Aorta (tissue), 5 donors: ENCODE data around the gene ABLIM2. TPM values are rescaled to one million over a fixed set of nuclear protein-coding genes. Genes with fewer than 3 reads are reported as not detected.
"Not testable (repeated sequence)": the region's sequence is repeated elsewhere in the genome, so short reads cannot be mapped to it uniquely, and the experiment has no call there.

Source experiments
- ATAC-seq: fragments of 200-7000 bp; cut with Tn5 transposase; one replicate; pipeline ENCODE4 v1.9.1; 2022; ENCODE audit warnings: moderate library complexity; ENCODE audit not compliant: low FRiP score
- DNase-seq, 2 donors: peaks; one replicate each; pipeline ENCODE4 v3.0.0-alpha.2; 2020
- H3K27ac ChIP-seq, 2 donors: one replicate each; pipeline ENCODE4 v1.5.1; 2013; ENCODE audit warnings: low read length in 2 of 2, mild to moderate bottlenecking in 2 of 2, moderate library complexity in 2 of 2, control low read depth in 1 of 2, inconsistent platforms in 1 of 2, low read depth in 1 of 2
- H3K27me3 ChIP-seq, 2 donors: one replicate each; pipeline ENCODE4 v1.6.1; 2013; ENCODE audit warnings: control low read depth in 1 of 2, low read length in 1 of 2, mild to moderate bottlenecking in 1 of 2, moderate library complexity in 1 of 2; ENCODE audit not compliant: insufficient read depth in 2 of 2, control insufficient read depth in 1 of 2
- H3K36me3 ChIP-seq, 2 donors: one replicate each; pipeline ENCODE4 v1.6.1; 2013; ENCODE audit warnings: control low read depth in 1 of 2, low read length in 1 of 2, mild to moderate bottlenecking in 1 of 2; ENCODE audit not compliant: insufficient read depth in 2 of 2, control insufficient read depth in 1 of 2
- H3K4me1 ChIP-seq, 2 donors: one replicate each; pipeline ENCODE4 v1.6.1; 2013; ENCODE audit warnings: low read length in 2 of 2, control low read depth in 1 of 2, mild to moderate bottlenecking in 1 of 2, moderate library complexity in 1 of 2; ENCODE audit not compliant: insufficient read depth in 2 of 2, control insufficient read depth in 1 of 2
- H3K4me3 ChIP-seq, 2 donors: one replicate each; pipeline ENCODE4 v1.5.1; 2013; ENCODE audit warnings: low read length in 2 of 2, control low read depth in 1 of 2, mild to moderate bottlenecking in 1 of 2
- H3K9me3 ChIP-seq: one replicate; pipeline ENCODE4 v1.6.1; 2013; ENCODE audit warnings: mild to moderate bottlenecking, low read length; ENCODE audit not compliant: control insufficient read depth
- WGBS, 2 donors: extraction: QIAGEN DNeasy Blood & Tissue Kit; methylation state at CpG; one replicate each; pipeline ENCODE4 v1.1.7; 2013; 5-methylcytosine and 5-hydroxymethylcytosine counted together
- intact Hi-C, 2 donors: fragments of 100-400 bp; cut with DNase I; formaldehyde crosslinking; loops; one replicate each; pipeline versions ENCODE4 v1.14.2 to v1.15.0; 2022
- polyA plus RNA-seq, 2 donors: library from polyadenylated mRNA; stranded (reverse); fragments of 200-250 nt; gene quantifications; one replicate each; pipeline ENCODE4 v1.2.3, GENCODE V29; 2013
- total RNA-seq, 2 donors: library from RNA; stranded (reverse); fragmentation: NEBNext Ultra II Directional; extraction: Animal tissue kit (Norgen Biotek cat#: 25700); gene quantifications; one replicate each; pipeline ENCODE4 v1.2.1, GENCODE V29; 2021
- donor health status: healthy with polysubstance abuse.
- donor health status: Bipolar disorder and iron deficiency.
- donor health status: DM: no; HTN: no; CAD: no.
- donor health status: DM: no; HTN: no; CAD: no.
- donor health status: DM: yes; HTN: yes; CAD: no.

Gene ABLIM2
- total and polyA plus RNA-seq, 4 donors = 5.3 to 20.2 (median 11.1) TPM

DNA sequence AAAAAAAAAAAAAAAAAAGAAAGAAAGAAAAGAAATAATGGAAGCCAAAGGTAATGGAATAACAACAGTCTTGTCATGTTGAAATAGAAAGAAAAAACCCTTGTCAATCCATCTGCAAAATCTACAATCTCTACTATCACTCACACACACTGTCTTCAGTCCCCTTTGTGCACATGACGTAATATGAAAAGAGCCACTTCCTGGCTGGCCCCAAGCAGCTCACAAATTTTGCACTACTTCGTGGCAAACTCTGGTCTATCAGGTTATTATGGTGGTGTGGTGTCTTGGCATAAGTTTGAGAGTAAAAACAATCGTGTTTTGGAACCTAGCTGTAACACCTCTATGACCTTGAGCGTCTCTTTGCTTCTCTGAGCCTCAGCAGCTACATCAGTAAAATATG, 210.7 kb downstream of the ABLIM2 start:
- Histone ChIP-seq H3K27ac (no peak overlapping the region), H3K4me3 (no peak overlapping the region), H3K9me3 (no peaks in the 10 kb centered on the region), H3K27me3 (no peaks in the 10 kb centered on the region), H3K4me1 (no peaks in the 10 kb centered on the region), H3K36me3 (no peaks in the 10 kb centered on the region)
- no peak for DNase-seq
- intact Hi-C loops = no loop called here
- ATAC-seq = no peak
- WGBS, 2 donors = 70 to 76% methylated on average over 4 of the region's 4 CpGs

DNA sequence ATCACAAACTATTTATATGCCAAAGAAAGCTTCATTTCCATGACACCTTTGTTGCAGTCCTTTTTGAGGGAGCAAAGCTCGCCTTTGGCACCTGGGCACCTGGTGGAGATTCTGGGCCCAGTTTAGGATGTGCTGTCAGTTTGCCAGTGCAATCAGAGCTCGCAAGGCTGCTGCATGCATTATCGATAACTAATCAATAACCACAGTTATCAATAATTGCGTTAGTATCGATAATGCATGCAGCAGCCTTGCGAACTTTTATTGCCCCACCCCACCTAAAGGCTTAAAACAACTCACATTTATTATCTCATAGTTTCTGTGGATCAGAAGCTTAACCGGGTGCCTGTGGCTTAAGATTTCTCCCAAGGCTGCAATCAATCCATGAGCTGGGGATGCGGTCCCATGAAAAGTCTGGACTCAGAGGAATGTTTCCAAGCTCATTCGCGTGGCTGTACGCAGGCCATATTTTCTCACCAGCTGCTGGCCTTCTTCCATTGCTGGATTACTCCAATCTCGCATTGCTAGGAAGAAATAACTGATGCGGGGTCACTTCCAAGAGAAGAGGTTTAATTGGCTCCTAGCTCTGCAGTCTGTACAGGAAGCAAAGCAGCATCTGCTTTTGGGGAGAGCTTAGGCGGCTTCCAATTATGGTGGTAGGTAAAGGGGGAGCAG, 212.8 kb downstream of the ABLIM2 start:
- Histone ChIP-seq H3K27ac (no peak overlapping the region), H3K9me3 (no peaks in the 10 kb centered on the region), H3K36me3 (no peaks in the 10 kb centered on the region), H3K27me3 (no peaks in the 10 kb centered on the region), H3K4me3 (no peak overlapping the region), H3K4me1 (no peaks in the 10 kb centered on the region)
- WGBS, 2 donors = 40 to 43% methylated on average over 14 of the region's 14 CpGs
- intact Hi-C loops = no loop called here
- peak; percentile 10 for ATAC-seq
- DNase-seq = no peak

DNA sequence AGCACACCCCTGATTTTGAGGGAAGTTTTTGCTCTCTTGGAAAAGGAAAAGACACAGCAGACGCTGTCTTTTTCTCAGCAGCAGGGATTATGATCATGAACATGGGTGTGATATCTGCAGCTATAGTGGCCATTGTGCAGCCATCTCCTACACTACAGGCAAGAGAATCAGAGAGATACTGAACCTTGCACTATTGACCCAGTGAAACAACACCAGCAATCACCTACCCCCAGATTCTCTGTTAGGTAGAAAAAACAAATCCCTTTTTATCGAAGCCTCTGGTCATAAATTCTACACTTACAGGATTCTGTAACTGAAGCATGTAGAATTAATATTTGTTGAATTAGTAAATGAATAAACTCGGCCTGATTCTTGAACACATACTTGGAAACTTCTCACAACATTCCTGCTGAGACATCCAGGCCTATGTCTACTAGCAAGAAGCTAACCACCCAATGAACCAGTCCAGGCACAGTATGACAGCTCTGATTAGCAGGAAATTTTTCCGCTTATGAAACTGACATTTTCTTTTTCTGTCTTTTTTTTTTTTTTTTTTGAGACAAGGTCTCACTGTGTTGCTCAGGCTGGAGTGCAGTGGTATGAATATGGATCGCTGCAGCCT, 213.9 kb downstream of the ABLIM2 start:
- Histone ChIP-seq H3K27ac (no peak overlapping the region), H3K4me3 (no peak overlapping the region), H3K36me3 (no peaks in the 10 kb centered on the region), H3K4me1 (no peaks in the 10 kb centered on the region), H3K27me3 (no peaks in the 10 kb centered on the region), H3K9me3 (no peaks in the 10 kb centered on the region)
- DNase-seq (no peak), ATAC-seq (no peak)
- intact Hi-C loops = no loop called here
- 86 to 92% methylated on average over 5 of the region's 5 CpGs for WGBS, 2 donors

DNA sequence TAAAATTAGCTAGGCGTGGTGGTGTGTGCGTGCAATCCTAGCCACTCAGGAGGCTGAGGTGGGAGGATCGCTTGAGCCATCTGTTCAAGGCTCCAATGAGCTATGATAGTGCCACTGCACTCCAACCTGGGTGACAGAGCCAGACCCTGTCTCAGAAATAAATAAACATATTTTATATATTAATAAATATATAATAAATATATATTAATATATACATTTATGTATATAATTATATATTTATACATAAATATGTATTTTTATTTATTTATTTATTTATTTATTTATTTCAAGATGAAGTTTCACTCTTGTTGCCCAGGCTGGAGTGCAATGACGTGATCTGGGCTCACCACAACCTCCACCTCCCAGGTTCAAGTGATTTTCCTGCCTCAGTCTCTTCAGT, 214.9 kb downstream of the ABLIM2 start:
- WGBS, 2 donors = 96 to 97% methylated on average over 4 of the region's 4 CpGs
- H3K36me3 ChIP-seq, DNase-seq, H3K27ac ChIP-seq, H3K4me3 ChIP-seq, H3K27me3 ChIP-seq, intact Hi-C loops, H3K4me1 ChIP-seq, ATAC-seq, H3K9me3 ChIP-seq: not testable (repeated sequence)

DNA sequence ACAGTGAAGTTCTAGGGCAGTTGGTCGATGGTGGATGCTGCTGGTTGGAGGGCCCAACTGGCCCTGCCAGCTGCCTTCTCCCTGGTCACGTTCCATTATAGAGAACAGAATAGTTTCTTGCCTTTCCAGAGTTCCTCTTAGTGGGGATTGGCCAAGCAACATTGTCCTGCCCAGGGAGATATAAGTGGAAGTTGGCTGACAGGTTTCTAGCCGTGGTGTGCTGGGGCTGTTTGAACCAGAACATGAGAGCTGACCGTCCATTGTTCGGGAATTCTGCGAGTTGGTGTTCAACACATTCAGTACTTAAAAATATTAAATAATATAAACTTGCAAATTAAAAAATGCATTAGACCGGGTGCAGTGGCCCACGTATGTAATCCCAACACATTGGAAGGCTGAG, 215.4 kb downstream of the ABLIM2 start:
- ATAC-seq = no peak

DNA sequence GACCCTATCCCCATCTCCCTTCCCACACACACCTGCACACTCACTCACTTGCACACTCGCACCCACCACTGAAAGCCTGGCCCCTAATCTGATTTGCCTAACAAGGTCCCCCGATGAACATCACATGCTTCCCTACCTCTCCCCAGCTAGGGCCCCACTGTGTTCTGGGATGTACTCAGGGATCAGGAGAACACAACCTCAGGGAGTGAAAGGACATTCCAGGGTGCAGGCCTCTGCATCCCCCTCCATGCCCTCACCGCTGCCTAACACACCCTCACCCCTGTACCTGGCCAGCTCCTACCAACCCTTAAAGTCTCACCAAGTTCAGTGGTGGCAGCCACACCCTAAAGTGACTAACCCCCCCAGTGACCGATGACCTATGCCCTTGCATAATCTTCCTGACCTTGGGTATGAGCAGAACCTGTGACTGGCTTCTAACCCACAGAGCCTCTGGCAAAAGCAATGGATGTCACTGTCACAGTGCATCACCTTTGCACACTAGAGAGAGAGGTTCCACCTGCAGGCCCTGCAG, 216.6 kb downstream of the ABLIM2 start:
- H3K27ac ChIP-seq = no peak overlapping the region
- no peaks in the 10 kb centered on the region for H3K4me1 ChIP-seq
- intact Hi-C loops = no loop called here
- no peaks in the 10 kb centered on the region for H3K36me3 ChIP-seq
- H3K27me3 ChIP-seq = no peaks in the 10 kb centered on the region
- no peak for DNase-seq
- 97 to 98% methylated on average over 4 of the region's 4 CpGs for WGBS, 2 donors
- H3K4me3 ChIP-seq = no peak overlapping the region
- no peak for ATAC-seq
- no peaks in the 10 kb centered on the region for H3K9me3 ChIP-seq

More for the DNA sequence above, 215.4 kb downstream of the ABLIM2 start:
- intact Hi-C loops = no loop called here
- Histone ChIP-seq H3K9me3 (no peaks in the 10 kb centered on the region), H3K4me3 (no peak overlapping the region), H3K4me1 (no peaks in the 10 kb centered on the region), H3K36me3 (no peaks in the 10 kb centered on the region), H3K27me3 (no peaks in the 10 kb centered on the region), H3K27ac (no peak overlapping the region)
- WGBS, 2 donors = 96 to 97% methylated on average over 8 of the region's 8 CpGs
- DNase-seq = no peak

DNA sequence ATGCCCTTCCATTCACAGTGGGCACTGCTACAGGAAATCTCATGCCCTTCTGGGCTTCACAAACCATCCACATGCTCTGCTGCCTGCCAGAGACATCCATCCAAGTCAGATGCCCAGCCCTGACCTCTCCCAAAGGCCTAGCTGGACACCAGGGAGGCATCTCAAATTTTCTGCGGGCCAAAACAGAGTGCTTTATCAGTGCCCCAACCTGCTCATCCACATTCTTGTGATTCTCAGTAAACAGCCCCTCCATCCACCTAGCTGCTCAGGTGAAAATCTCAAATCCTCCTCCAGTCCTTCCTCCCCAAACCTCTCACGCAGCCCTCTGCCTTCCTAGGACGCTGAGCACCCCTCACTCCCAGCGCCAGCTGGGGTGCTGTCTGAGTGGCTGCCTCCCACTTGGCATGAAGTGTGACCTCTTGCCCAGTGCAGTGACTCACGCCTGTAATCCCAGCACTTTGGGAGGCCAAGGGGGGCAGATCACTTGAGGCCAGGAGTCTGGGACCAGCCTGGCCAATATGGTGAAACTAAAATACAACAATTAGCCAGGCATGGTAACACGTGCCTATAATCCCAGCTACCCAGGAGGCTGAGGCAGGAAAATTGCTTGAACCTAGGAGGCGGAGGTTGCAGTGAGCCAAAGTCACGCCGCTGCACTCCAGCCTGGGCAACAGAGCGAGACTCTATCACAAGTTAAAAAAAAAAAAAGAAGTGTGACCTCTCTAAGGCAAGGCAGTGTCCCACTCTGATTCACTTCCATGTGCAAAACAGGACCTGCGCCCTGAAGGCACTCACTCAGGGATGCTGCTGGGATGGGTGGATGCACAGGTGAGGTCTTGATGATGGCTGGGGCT, 217.3 kb downstream of the ABLIM2 start:
- 75 to 77% methylated on average over 11 of the region's 11 CpGs for WGBS, 2 donors

DNA sequence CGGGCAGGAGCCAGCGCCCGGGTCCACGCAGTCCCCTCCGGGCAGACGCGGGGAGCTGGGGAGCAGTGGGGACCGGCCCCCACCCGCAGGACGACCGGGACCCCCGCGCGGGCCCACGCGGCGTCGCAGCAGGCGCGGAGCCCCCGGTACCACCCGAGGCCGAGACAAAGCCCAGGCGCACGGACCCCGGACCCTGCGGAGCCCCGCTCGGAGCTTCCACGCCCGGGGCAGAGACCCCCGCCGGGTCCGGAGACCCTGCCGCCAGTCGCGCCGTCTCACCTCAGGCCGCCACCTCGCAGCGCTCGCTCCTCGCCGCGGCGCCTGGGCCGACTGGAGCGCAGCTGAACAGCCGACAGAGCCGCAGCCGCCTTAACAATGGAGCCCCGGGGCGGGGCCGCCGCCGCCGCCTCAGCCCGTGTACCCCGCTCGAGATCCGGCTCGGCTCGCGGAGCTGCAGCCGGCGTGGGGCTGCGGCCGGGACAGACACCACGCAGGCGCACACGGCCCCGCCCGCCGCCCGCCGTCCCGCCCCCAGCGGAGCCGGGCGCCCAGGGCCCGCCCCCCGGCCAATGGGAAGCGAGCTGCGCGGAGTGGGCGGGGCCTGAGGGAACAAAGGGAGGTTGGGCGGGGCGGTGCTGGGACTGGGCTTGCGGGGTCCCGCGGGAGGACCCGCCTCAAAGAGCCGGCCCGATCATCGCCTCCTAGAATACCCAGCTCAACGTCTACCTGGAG, 219.1 kb downstream of the ABLIM2 start, which contains the start of gene AFAP1:
TSS of gene AFAP1 (minus strand) at position 485 of the 732 bp plus-strand sequence. CDS start 67,783 bp downstream, outside the sequence.
- Histone ChIP-seq H3K27me3 (no peaks in the 10 kb centered on the region), H3K36me3 (no peaks in the 10 kb centered on the region), H3K4me1 (no peaks in the 10 kb centered on the region), H3K4me3 (peak within 1 kb of the TSS; percentile 23 to 96), H3K9me3 (no peaks in the 10 kb centered on the region), H3K27ac (peak within 1 kb of the TSS in 1 of 2 donors; percentile 63)
- intact Hi-C loops = loop anchor here (5.0 kb wide), 2 partner anchors 37 to 97 kb away; no protein-coding TSS in a partner anchor
- DNase-seq = peak; percentile 91 to 95
- WGBS, 2 donors = 0 to 1% methylated on average over 79 to 96 of the region's 96 CpGs
- peak; percentile 96 for ATAC-seq

More for the DNA sequence above, 217.3 kb downstream of the ABLIM2 start:
- DNase-seq = no peak
- no peak for ATAC-seq
- H3K4me1 ChIP-seq = no peaks in the 10 kb centered on the region
- no peaks in the 10 kb centered on the region for H3K27me3 ChIP-seq
- intact Hi-C loops = no loop called here
- no peaks in the 10 kb centered on the region for H3K36me3 ChIP-seq
- no peaks in the 10 kb centered on the region for H3K9me3 ChIP-seq
- no peak overlapping the region for H3K4me3 ChIP-seq
- no peak overlapping the region for H3K27ac ChIP-seq
